Common myeloid progenitor, CD34-positive (primary cell): ENCODE results near the gene LOXL1.

ENCODE experiments used
- CTCF ChIA-PET: fragments of 350-600 bp; sonication (Branson Sonifier 250); formaldehyde crosslinking; loops from one replicate; lab custom pipeline; 2021; ENCODE audit warnings: antibody characterized with exemption; lab: Charles Lee
- POLR2A ChIA-PET: fragments of 350-600 bp; sonication (Branson Sonifier 250); formaldehyde crosslinking; loops from one replicate; lab custom pipeline; 2021; ENCODE audit warnings: antibody characterized with exemption; lab: Charles Lee
- DNase-seq, 3 donors: peaks; one replicate each; pipeline versions ENCODE4 v3.0.0 to v3.0.0-alpha.2; 2013
- H3K27ac ChIP-seq, 2 experiments: 1 replicate in 1 of 2; 2 replicates in 1 of 2; pipeline ENCODE4 v1.7.0; 2013; ENCODE audit warnings: inconsistent platforms in 2 of 2, low read length in 2 of 2, mild to moderate bottlenecking in 2 of 2, low read depth in 1 of 2, moderate library complexity in 1 of 2; ENCODE audit not compliant: severe bottlenecking in 2 of 2, insufficient read depth in 1 of 2, poor library complexity in 1 of 2
- H3K27me3 ChIP-seq, 5 experiments: replicated peaks in 2 of 5; 1 replicate in 3 of 5; 2 replicates in 2 of 5; pipeline versions ENCODE4 v1.6.1 to v1.7.0; 2013; ENCODE audit warnings: low read length in 4 of 5, mild to moderate bottlenecking in 2 of 5, moderate library complexity in 2 of 5, inconsistent platforms in 1 of 5; ENCODE audit not compliant: insufficient read depth in 5 of 5, control insufficient read depth in 4 of 5
- H3K36me3 ChIP-seq, 4 experiments: 1 replicate in 2 of 4; 2 replicates in 2 of 4; pipeline versions ENCODE4 v1.6.1 to v1.7.0; 2013; ENCODE audit warnings: low read length in 3 of 4, control low read depth in 1 of 4, mild to moderate bottlenecking in 1 of 4; ENCODE audit not compliant: control insufficient read depth in 4 of 4, insufficient read depth in 4 of 4
- H3K4me1 ChIP-seq, 4 experiments: 1 replicate in 3 of 4; 2 replicates in 1 of 4; pipeline versions ENCODE4 v1.6.1 to v1.7.1; 2013; ENCODE audit warnings: low read length in 3 of 4, mild to moderate bottlenecking in 3 of 4, control low read depth in 1 of 4, inconsistent platforms in 1 of 4, moderate library complexity in 1 of 4; ENCODE audit not compliant: control insufficient read depth in 4 of 4, insufficient read depth in 4 of 4; ENCODE audit errors: control extremely low read depth in 1 of 4
- H3K4me3 ChIP-seq, 7 experiments: 1 replicate in 4 of 7; 2 replicates in 3 of 7; pipeline versions ENCODE4 v1.5.1 to v1.7.0; 2013; ENCODE audit warnings: mild to moderate bottlenecking in 7 of 7, low read length in 6 of 7, moderate library complexity in 6 of 7, inconsistent platforms in 2 of 7, low read depth in 2 of 7, control low read depth in 1 of 7; ENCODE audit not compliant: insufficient read depth in 4 of 7, control insufficient read depth in 1 of 7; ENCODE audit errors: extremely low read depth in 1 of 7
- H3K9me3 ChIP-seq, 5 experiments: 1 replicate in 4 of 5; 2 replicates in 1 of 5; pipeline versions ENCODE4 v1.6.1 to v1.7.1; 2013; ENCODE audit warnings: low read length in 4 of 5, mild to moderate bottlenecking in 2 of 5, inconsistent platforms in 1 of 5, low read depth in 1 of 5, moderate library complexity in 1 of 5; ENCODE audit not compliant: control insufficient read depth in 4 of 5, insufficient read depth in 2 of 5; ENCODE audit errors: control extremely low read depth in 1 of 5
- WGBS: methylation state at CpG from one replicate; pipeline ENCODE4 v1.1.5; 2013; ENCODE audit not compliant: insufficient coverage; 5-methylcytosine and 5-hydroxymethylcytosine counted together

LOXL1 gene

DNA sequence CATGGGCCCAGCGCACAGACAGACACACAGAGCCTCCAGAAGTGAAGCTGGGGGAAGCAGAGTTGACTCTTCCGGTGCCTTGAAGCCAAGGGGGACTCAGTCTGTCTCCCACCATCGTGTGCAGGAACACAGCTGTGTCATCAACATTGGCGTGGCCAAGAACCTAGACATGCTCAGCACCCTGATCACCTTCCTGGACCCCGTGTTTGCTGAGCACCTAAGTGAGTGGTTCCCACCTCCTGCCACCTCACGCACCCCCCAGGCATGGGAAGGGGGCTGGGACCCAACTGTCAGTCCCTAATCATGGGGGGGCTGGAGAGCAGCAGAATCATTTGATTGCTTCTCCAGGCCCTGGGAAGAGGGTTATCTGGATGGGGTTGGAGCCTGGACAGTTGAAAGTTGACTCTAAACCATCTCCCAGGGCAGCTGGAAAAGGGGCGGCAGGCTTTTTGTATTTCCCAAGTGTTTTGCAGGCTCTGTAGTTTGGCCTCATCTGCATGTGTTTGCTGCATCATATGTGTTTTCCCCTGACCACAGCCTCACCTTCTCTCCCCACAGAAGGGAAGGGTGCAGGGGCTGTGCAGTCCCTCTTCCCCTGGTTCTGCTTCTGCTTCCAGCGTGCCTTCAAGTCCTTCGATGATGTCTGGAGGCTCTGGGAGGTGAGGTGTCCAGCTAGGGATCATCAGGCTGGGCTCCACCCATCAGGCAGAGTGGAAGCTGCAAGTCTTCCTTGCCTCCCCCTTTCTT is 40.1 kb upstream of the LOXL1 start:
- ChIA-PET CTCF (interaction anchor here (1.5 kb wide), 1 partner anchor 12 kb away, joined by 4 read pairs; the partner anchor contains the start of gene TBC1D21), POLR2A (interaction anchor here (0.6 kb wide), 1 partner anchor 46 kb away, joined by 3 read pairs; no protein-coding TSS in a partner anchor)
- no peaks in the 10 kb centered on the region for H3K4me1 ChIP-seq
- no peaks in the 10 kb centered on the region for H3K9me3 ChIP-seq
- no peak overlapping the region for H3K27ac ChIP-seq
- no peak overlapping the region for H3K4me3 ChIP-seq
- DNase-seq, result no peak
- peaks cover 0 to 6% (median 0%) of the 10 kb centered on the region in 5 experiments for H3K27me3 ChIP-seq
- H3K36me3 ChIP-seq, result no peaks in the 10 kb centered on the region
- WGBS, result 94% methylated on average over 7 of the region's 9 CpGs

DNA sequence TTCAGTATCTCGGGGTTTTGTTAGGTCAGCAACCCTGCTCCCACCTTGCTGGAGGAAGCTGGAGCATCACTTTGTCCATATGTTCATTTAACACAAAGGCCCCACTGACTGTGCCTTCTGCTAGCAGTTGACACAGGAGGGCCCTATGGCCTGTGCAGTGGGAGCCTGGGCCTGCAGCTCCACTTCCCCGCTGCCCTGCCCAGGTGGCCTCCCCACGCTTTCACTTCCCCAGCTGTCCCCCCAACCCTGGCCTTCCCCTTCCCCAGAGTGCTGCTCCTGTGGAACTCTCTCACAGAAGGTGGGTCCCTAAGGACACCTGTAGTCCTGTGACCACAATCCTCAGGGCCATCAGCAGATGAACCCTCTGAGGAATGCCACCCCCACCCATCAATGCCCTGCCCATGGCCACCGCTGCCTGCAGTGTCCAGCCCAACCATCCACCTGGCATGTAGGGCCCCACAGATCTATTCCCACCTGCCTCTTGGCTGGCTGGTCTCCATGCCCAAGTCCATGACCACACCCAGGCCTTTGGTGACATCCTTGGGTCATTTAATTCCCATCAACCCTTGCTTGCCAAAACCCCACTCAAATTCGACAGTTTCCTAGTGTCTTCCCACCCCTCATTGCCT is 39.4 kb upstream of the LOXL1 start:
- Histone ChIP-seq H3K27ac (no peak overlapping the region), H3K27me3 (peaks cover 0 to 6% (median 0%) of the 10 kb centered on the region in 5 experiments), H3K4me1 (no peaks in the 10 kb centered on the region), H3K36me3 (no peaks in the 10 kb centered on the region), H3K9me3 (no peaks in the 10 kb centered on the region), H3K4me3 (no peak overlapping the region)
- POLR2A ChIA-PET, result interaction anchor here (0.6 kb wide), 1 partner anchor 45 kb away, joined by 3 read pairs; no protein-coding TSS in a partner anchor
- WGBS, result 96% methylated on average over 4 of the region's 5 CpGs
- no peak for DNase-seq
- CTCF ChIA-PET, result no interaction called here

DNA sequence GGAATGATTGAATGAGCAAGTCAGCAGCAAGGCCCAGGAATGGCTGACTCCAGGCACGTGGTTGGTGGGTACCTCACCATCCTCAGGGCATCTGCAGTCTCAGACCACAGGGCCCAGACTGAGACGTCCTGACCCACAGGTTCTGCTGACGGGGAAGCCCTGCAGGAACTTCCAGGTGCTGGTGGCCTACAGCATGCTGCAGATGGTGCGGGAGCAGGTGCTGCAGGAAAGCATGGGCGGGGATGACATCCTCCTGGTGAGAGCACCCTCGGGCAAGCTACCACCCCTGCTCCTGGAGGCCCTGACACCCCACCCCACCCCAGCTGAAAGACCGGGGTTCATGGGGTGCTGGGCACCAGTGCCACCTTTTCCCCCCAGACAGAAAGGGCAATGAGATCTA is 38.8 kb upstream of the LOXL1 start:
- CTCF ChIA-PET, result interaction anchor here (0.9 to 1.2 kb wide), 2 partner anchors 20 to 22 kb away, joined by 3 to 5 read pairs; no protein-coding TSS in a partner anchor
- H3K4me1 ChIP-seq, result no peaks in the 10 kb centered on the region
- 82% methylated on average over 7 of the region's 7 CpGs for WGBS
- POLR2A ChIA-PET, result no interaction called here
- H3K9me3 ChIP-seq, result peaks cover 0 to 5% (median 0%) of the 10 kb centered on the region in 5 experiments
- peaks cover 0 to 6% (median 0%) of the 10 kb centered on the region in 5 experiments for H3K27me3 ChIP-seq
- no peaks in the 10 kb centered on the region for H3K36me3 ChIP-seq
- H3K27ac ChIP-seq, result no peak overlapping the region
- H3K4me3 ChIP-seq, result no peak overlapping the region
- no peak for DNase-seq

DNA sequence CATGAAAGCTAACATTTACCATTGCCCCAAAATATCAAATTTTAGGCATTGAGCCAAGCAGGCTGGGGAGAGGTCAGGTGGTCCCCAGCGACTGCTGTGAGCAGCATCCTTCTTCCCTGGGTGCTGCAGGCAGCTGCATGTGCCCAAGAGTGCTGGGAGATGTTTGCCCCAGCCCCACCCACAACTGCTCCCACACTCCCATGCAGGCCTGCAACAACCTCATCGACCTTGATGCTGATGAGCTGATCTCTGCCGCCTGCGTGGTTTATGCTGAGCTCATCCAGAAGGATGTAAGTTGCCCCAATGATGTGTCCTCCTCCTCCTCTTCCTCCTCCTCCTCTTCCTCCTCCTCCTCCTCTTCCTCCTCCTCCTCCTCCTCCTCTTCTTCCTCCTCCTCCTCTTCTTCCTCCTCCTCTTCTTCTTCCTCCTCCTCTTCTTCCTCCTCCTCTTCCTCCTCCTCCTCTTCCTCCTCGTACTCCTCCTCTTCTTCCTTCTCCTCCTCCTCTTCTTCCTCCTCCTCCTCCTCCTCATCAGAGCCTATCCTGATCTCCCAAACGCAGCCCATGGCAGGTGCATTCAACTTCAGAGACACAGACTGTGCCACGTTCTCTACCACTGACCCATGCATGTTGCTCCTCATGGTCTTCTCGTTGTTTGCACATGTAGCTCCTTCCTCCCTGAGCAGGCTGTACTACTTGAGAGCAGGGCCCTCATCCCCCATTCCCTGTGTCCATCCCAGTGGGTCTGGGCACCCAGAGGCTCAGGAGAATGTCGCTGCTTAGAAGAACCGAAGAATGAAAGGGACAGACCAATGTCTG is 37.8 kb upstream of the LOXL1 start:
- Histone ChIP-seq H3K27ac (no peak overlapping the region), H3K36me3 (no peaks in the 10 kb centered on the region), H3K4me3 (no peak overlapping the region), H3K27me3 (peaks cover 0 to 6% (median 0%) of the 10 kb centered on the region in 5 experiments), H3K4me1 (no peaks in the 10 kb centered on the region), H3K9me3 (peaks cover 0 to 9% (median 0%) of the 10 kb centered on the region in 5 experiments)
- ChIA-PET POLR2A (no interaction called here), CTCF (interaction anchor here (0.9 to 1.3 kb wide), 3 partner anchors 9 to 21 kb away, joined by 3 to 5 read pairs (median 5); no protein-coding TSS in a partner anchor)
- peak in 1 of 3 donors; percentile 13 for DNase-seq
- WGBS, result 88% methylated on average over 10 of the region's 10 CpGs

DNA sequence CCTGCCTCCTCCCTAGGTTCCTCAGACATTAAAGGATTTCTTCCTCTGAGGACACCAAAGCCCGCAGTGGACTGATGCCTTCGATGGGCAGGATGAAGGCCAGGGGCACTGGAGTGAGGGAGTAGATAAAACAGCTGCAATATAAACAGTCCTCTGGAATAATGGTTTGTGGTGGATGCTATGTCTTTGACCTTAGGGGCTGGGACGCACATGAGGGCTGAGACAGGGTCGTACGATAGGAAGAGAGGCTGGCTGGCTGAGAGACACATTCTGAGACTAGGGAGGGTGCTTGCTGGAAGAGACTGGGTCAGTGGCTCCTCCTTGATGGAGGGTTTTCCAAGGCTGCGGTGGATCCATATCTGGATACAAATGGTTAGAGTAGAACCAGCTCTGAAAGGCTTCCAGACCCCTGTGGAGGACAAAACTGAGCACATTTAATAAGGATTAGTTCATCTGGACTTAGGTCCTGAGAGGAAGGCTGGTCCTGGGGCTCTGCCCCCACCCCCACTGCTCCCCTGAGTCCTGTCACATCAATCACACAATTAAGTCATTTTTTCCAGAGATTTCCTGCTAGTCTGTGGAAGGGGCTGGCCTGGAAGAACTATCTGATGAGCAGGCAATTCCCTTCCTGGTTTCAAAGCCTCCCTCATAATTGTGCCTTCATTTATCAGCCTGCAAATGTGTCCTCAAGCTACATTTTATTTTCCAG is 37.1 kb upstream of the LOXL1 start:
- Histone ChIP-seq H3K4me1 (no peaks in the 10 kb centered on the region), H3K27ac (no peak overlapping the region), H3K9me3 (peaks cover 0 to 9% (median 0%) of the 10 kb centered on the region in 5 experiments), H3K4me3 (no peak overlapping the region), H3K36me3 (no peaks in the 10 kb centered on the region), H3K27me3 (peaks cover 0 to 6% (median 0%) of the 10 kb centered on the region in 5 experiments)
- CTCF ChIA-PET, result interaction anchor here (0.8 to 2.1 kb wide), 3 partner anchors 8 to 75 kb away, joined by 3 to 8 read pairs (median 5); no protein-coding TSS in a partner anchor
- POLR2A ChIA-PET, result no interaction called here
- WGBS, result 100% methylated on average over 5 of the region's 6 CpGs
- no peak for DNase-seq

DNA sequence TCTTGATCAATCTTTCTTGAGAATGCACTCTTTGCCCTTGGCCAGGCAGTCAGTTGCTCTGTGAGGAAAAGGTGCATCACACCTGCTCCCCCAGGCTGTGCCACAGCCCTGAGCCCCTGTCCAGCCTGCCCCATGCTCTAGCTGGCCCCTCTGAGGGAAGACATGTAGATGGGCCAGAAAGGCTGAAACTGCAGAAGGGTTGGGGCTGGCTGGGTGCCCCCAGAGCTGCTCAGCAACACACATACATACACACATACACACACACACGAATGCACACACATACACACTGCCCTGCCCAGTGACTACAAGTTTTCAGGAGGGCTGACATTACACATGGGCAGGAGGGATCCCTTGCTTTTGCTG is 36.5 kb upstream of the LOXL1 start:
- H3K4me3 ChIP-seq, result no peak overlapping the region
- H3K4me1 ChIP-seq, result no peaks in the 10 kb centered on the region
- peaks cover 0 to 6% (median 0%) of the 10 kb centered on the region in 5 experiments for H3K27me3 ChIP-seq
- CTCF ChIA-PET, result interaction anchor here (0.8 to 2.1 kb wide), 2 partner anchors 15 to 74 kb away, joined by 3 to 8 read pairs; no protein-coding TSS in a partner anchor
- H3K36me3 ChIP-seq, result no peaks in the 10 kb centered on the region
- no peak for DNase-seq
- POLR2A ChIA-PET, result no interaction called here
- H3K9me3 ChIP-seq, result peaks cover 0 to 9% (median 0%) of the 10 kb centered on the region in 5 experiments
- 50% methylated on average over 1 of the region's 1 CpG for WGBS
- no peak overlapping the region for H3K27ac ChIP-seq
